GM21717 (cell line): ENCODE results near the gene KRIT1.

ENCODE experiments used
- ATAC-seq: cut with Tn5 transposase; IDR thresholded peaks from one replicate; pipeline ENCODE4 v1.9.1; 2021; ENCODE audit warnings: mild to moderate bottlenecking, moderate library complexity; ENCODE audit not compliant: unreplicated experiment

The KRIT1 gene

DNA sequence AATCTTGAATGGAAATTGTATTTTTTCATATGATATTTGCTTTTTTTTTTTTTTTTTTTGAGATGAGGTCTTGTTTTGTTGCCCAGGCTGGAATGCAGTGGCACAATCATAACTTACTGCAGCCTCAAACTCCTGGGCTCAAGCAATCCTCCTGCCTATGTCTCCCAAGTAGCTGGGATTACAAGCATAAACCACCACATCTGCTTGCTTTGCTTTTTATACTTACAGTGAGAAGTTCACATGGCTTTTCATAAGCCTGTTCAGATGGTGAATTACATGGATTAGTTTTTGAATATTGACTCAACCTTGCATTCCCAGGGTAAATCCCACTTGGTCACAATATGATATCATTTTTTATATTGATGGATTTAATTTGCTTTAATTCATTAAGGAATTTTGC lies 88.7 kb downstream of the KRIT1 start:
- no peak for ATAC-seq

DNA sequence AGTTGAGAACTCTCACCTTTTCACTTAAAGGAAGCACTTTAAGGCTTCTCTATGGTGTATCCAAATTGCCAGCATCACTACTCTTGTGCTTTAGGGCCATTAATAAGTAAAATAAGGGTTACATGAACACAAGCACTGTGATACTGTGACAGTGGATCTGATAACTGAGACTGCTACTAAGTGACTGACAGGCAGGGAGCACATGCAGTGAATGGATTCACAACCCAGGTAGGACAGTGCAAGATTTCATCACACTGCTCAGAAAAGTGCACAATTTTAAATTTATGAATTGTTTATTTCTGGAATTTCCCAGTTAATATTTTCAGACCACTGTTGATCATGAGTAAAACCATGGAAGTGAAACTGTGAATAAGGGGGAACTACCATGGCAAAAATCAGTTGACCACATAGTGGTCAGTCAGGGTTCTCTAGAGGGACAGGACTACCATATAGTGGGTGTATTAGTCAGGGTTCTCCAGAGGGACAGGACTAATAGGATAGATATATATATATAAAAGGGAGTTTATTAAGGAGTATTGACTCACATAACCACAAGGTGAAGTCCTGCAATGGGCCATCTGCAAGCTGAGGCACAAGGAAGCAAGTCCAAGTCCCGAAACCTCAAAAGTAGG lies 90.5 kb downstream of the KRIT1 start:
- no peak for ATAC-seq

DNA sequence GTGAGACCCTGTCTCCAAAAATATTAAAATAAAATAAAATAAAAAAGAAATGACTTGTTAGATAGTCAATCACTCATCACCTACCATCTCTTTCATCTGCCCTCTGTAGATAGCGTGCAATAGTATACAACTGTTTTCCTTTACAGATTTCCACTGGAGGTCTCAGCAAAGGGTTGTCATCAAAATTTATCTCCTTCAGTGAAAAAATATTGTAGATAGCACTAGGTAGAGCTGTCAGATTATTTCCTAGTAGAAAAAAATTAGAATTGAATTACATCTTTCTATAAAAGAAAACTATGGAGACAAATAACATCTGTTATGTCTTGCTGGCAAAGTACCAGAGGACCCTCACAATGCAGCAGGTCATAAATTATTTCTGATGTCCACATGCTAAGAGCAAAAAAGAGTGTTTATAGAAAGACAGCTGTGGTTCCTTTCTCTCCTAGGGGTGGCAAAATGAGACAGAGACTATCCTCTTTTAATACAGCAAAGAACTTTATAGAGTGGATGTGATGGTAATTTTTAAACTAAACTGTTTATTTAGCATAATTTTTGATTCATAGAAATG lies 95.2 kb downstream of the KRIT1 start:
- ATAC-seq, result no peak

DNA sequence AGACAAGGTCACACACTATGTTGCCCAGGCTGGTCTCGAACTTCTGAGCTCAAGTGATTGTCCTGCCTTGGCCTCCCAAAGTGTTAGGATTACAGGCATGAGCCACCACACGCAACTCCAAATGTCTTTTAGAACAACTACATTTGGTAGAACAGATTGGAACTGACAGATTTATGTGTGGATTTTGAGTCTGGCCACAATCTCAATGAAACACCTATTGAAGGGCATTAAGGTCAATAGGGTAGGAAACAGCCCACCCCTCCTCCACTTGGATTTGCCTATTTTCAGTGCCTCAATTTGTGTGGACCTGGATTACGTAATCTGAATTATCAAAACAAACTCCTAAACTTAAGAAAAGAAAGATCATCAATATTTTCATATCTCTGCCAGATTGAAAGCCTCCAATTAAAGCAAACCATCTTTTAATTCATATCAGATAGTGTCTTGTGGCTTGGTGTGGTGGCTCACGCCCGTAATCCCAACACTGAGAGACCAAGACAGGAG lies 95.9 kb downstream of the KRIT1 start:
- no peak for ATAC-seq
